HG02759 (cell line): Measurements from ENCODE around the gene ARL3.

Source experiments
- ATAC-seq: cut with Tn5 transposase; IDR thresholded peaks from one replicate; pipeline ENCODE4 v1.9.1; 2021; ENCODE audit warnings: mild to moderate bottlenecking, moderate library complexity; ENCODE audit not compliant: unreplicated experiment

Gene ARL3

DNA sequence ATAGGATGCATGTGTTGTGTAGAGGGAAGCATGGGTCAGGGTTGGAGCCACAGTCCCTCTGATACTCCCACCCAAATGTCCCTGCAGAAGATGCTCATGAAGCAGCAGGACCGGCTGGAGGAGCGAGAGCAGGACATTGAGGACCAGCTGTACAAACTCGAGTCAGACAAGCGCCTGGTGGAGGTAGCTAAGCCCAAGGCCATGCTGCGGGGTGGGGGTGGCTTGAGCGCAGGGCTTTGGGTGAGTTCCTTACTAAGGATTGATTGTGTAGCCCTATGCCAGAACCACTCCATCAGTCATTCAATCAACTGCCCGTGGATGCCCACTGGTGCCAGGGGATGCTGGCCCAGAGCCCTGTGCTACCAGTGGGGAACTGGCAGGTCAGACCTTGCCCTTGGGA is 59.6 kb downstream of the ARL3 start:
- no peak for ATAC-seq

DNA sequence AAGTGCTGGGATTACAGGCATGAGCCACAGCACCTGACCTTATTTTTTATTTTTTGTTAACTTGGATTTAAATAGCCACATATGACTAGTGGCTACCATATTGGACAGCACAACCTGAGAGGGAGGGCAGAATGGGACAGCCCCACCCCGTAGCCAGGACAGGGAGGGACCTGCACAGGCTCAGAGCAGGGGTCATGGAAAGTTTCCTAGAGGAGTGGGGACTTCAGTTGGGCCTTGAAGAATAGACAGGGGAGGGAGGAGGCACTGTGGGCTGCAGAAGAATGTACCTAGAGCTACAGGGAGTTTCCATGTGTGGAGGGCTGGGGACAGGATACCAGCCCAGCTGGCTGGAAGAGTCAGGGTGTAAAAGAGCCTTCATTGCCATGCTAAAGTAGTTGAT is 61.1 kb downstream of the ARL3 start:
- no peak for ATAC-seq

DNA sequence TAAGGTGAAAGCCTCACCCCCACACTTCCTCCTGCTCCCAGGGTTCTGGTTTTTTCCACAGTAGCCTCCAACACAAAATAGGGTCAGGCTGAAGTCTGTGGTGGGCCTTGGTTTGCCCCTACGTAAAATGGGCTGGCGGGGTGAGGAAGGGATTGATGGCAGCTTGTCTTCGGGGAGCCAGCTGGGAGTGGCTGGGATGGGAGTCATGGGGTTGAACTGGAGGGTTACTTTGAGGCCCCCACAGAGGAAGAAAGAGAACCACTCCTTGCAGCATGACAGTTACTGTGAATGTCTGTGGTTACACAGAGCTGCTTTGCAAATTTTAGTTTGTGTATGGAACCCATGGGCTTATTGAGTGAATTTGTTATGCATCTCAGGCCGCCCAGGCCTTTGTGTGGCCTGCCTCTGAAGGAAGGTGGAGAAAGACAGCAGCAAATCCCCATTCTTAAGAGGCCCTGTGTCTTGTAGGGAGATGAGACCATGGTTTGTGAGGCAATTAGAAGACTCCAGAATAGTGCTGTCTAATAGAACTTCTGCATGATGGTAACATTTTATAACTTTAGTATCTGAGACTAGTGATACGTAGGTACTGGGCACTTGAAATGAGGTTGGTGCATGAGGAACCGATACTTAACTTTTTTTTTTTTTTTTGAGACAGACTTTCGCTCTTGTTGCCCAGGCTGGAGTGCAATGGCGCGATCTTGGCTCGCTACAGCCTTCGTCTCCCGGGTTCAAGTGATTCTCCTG is 61.9 kb downstream of the ARL3 start:
- ATAC-seq = peak; percentile 50

DNA sequence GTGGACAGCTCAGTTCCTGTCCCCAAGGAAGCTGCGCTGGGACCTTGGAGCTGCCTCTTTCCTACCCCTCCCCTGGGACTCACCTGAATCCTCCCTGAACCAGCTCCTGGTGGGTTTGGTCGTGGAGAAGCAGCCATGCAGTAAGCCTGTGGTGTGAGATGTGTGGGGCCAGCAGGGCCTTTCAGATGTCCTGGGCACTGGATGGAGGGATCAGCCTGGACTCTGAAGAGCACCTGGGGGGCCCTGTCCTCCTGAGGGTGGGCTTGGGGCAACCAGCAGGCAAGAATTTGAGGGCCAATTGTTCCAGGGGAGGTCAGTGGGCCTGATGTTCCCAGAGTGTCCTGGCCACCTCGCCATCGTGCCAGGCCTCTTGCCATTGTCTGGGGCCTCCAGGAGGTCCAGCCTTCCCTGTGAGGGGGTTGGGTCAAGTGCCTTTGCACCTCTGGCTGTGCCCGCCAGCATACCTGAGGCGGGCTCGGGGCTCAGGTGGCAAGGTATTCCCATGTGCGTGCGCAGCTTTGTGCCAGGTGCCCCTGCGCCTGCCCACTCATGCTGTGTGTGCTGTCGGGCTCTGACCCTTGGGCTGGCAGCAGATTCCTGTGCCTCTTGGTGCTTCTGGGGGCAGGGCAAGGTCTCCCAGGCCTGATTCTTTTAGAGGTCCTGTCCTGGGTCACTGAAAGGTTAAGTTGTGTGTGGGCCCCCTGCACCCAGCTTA is 62.6 kb downstream of the ARL3 start:
- ATAC-seq = no peak

DNA sequence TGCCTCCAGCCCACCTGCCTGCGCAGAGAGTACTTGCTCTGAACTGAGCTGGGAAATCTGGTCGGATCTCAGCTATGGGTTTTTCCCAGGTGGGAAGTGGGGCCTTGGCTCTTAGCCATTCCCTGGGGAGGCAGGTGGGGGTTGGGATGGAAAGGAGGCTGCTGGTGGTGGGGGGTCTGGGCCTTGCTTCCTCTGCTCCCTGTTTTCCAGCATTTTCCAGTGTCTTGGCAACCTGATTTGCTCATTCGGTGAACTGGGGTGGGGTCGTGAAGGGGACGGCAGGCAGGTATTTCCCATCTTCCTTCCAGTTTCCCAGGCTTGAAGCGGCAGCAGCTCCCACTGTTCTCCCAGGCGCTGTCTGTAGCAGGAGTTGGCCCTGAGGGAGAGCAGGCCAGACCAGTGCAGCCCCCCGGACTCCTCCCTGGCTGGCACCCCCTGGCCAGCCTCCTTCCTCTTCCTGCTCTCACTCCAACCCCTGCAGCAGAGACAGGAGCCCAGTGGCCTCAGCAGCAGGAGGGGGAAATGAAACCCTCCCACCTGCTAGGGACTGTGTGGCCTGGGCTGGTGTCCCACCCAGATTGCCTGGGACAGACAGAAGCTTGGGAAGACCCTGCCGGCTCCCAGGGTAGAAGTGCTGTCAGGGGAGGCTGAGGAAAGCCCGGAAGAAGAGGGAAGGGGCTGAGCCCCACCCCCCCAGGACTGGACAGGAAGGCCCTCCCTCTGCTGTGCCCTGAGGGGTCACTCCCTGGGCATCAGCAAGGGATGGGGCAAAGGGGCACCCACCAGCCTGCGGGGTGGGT is 63.3 kb downstream of the ARL3 start:
- ATAC-seq = no peak

DNA sequence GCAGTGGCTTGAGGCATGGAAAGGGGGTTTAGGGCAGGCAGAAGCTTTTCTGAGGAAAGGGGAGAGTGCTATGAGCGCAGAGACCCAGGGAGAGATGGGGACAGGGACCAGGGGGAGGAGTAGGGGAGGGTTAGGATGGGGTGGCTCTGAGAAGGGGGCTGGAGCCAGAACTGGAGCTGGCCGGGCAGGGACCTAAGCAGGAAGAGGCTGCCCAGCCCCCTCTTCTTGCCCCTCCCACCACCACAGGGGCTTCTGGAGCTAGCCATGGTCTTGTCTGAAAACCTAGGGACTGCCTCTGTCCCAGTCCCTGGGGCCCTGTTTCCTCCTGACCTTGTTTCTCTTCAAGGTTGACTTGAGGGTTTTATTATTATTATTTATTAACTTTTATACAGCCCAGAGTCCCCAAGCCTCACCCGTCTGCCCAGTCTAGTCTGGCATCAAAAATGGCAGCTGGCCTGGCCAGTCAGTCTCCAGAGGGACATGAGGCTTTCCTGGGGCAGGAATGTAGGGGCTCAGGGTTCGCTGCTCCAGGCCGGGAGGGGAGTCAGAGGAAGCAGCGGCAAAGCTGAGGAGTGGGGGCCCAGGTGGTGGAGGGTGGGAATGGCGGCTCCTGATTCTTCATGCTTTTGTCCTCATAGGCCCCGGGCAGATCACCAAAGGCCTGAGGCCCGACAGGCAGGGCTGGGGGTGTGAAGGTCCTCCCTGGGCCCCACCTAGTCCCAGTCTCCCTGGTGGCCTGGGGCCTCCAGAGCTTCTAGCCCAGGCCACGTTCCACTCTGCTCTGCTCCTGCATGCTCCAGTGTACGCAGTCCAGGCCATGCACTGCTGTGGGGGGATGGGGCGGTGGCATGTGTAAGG is 64.2 kb downstream of the ARL3 start:
- no peak for ATAC-seq

- ATAC-seq = no peak
These were observed 65.1 kb downstream of the ARL3 start for GRCh38 chr10:102648889-102649796.

DNA sequence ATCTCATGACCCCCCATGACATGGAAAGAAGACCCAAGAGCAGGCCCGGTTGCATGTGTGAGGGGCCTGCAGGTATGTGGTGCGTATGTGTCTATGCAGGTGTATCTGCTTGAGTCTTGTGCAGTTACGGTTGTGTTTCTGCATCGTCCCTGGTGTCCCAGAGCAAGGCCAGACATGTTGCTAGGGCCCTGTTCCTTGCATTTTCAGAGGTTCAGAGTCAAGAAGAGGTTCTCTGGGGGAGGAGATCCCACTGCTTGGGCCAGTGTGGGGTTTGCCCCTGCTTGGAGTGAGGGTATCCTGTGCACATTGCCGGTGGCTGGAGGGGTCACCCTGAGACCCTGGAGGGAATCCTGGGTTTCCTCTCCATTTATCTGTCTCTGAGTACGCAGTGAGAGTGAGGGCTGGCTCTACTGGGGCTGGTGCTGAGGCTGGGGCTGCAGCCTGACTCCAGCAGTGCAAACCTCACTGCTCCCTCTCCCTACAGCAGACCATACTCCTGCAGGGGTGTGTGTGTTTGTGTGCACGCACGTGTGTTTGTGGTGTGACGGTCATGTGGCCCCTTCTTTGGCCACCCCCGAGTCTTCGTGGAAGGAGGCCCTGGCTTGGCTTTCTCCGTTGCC is 65.8 kb downstream of the ARL3 start:
- ATAC-seq = no peak

- no peak for ATAC-seq
These were observed 66.5 kb downstream of the ARL3 start for GRCh38 chr10:102647443-102648268.

DNA sequence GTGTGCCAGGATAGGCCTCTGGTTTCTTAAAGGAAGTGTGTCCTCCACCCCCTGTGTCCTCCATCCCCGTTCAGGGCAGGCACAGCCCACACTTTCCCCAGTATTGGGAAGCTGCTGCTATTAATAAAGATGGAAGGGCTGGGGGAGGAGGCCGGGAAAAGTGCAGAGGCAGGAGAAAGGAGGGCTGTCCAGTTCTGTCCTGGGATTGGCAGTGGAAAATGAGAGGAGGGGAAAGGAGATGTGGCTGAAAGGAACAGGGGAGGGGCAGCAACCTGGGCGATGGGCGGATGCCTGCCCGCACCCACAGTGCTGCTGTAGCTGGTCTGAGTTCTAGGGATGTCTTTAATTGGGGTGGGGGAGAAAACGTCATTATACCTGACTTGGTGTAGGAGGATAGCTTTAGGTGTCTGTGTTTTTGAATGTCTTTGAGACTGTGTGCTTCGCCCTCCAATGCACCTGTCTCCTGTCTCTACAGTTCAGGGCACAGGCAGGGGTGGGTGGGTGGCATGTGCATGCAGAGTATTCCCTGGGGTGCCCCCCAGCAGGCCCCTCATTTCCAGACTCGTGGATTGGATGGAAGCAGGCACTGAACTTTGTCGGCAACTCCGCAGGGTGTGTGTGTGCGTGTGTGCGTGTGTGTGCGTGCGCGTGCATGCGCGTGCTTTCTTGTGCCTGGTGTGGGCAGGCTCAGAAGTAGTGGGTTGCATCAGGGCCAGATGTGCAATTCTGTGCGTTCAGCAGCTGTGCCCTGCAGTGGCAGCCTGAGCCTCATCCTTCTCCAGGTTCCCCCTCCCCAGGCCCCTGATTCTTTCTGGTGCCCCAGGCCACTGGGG is 67.4 kb downstream of the ARL3 start:
- no peak for ATAC-seq

DNA sequence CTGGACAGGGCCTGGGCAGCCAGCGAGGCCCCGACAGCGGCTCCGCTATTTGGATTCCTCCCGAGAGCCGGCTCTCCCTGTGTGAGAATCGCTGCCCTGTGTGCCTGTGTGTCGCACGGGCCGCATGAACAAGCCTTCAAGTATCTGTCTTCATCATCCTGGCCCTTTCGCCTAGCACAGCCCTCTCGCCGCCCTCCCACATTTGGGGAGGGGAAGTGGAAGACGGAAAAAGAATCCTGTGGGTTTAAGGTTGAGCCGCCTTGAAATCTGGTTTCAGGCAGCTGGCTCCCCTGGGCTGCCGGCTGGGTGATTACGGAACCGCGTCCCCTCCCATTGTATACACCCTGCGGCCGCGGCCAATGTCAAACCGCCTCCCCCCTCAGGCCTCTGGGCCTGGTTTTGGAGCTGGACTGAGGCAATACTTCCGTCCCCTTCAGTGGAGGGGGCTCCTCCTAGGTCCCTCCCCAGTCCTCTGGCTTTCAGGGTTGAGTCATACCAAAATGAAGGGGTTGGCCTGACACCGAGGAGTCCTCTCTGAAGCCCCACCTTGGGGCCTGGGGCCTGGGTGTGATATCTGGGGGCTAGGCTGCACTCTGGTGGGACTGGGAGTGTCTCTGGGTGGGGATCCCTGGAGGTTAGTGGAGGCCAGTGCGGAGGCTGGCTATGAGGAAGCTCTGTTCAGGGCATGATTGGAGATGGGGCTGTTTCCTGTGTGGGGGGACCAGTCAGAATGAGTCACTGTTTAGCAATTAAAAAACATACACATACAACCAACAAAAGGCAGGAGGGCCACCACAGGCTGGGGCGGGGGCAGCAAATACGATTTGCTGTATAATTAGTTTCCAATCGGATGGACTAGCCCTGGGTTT is 68.2 kb downstream of the ARL3 start:
- peak; percentile 37 for ATAC-seq

- no peak for ATAC-seq
These were observed 68.8 kb downstream of the ARL3 start for GRCh38 chr10:102645388-102645740.

DNA sequence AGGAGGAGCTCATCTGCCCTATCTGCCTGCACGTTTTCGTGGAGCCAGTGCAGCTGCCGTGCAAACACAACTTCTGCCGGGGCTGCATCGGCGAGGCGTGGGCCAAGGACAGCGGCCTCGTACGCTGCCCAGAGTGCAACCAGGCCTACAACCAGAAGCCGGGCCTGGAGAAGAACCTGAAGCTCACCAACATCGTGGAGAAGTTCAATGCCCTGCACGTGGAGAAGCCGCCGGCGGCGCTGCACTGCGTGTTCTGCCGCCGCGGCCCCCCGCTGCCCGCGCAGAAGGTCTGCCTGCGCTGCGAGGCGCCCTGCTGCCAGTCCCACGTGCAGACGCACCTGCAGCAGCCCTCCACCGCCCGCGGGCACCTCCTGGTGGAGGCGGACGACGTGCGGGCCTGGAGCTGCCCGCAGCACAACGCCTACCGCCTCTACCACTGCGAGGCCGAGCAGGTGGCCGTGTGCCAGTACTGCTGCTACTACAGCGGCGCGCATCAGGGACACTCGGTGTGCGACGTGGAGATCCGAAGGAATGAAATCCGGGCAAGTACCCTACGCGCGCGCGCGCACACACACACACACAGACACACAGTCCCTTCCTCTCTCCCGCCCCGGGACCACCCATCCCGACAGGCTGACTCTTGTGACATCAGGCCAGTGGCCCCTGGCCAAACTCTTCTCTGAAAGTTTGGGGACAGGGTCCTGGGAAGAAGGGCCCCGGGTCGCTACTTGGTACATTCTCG is 69.4 kb downstream of the ARL3 start:
- no peak for ATAC-seq

DNA sequence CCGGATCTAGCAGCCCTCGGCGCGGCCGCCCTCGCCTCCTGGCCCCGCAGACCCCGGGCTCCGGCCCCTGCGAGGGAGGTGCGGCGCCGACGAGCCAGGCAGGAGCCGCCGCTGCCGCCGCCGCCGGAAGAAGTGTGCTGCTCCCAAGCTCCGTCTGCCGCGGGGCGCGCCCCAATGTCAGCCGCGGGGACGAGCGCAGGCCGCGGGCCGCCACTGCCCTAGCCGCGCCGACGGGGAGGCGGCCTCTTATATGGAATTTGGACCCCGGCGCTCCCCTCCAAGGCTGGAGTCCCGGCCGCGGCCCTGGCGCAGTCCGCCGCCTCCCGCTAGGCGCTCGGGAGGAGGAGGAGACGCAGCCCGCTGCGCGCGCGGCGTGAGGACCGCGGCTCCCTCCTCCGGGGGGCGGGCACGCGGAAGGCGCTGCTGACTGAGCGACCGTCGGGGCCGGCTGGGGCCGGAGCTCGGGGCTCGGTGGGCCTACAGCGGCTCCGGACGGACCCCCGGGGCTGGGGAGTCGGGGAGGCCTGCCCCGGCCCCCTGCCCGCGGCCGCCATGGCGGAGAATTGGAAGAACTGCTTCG is 70.0 kb downstream of the ARL3 start, which contains the start of gene TRIM8:
Gene TRIM8, plus strand, starts transcription at position 414 of the 580 bp plus-strand sequence. Its CDS starts 139 bp downstream, at position 553.
- no peak for ATAC-seq

- ATAC-seq = no peak
These were observed 70.7 kb downstream of the ARL3 start for GRCh38 chr10:102643336-102644065.
